Measurements from ENCODE around the gene BCL11B. TPM values are rescaled to one million over a fixed set of nuclear protein-coding genes. Genes with fewer than 3 reads are reported as not detected.
A peak's percentile ranks its signal among the peaks of the same experiment; 100 is the strongest.

The BCL11B gene
- total and polyA plus RNA-seq, 11 donors: 0.04 to 2.1 (median 0.15) TPM; not detected in 3

DNA sequence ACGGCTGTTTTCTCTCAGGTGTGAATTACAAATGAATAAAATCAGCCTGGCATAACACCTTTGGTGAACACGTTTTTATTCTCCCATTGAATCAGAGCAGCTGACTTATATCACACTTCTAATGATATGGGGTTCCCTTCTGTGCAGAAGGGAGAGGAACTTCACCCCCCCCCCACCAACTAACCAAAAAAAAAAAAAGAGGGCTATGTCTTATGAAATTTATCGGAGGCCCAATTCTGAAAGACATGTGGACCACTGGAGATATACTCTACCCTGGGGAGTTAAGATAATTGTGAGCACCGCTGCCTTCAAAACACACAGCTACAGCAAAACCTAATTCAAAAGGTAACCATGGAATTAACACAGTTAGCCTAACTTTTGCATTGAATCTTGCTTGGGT is 4.6 kb downstream of the BCL11B start:
- peaks cover 2 to 34% (median 13%) of the 10 kb centered on the region in 12 donors for H3K4me1 ChIP-seq
- DNase-seq: no peak
- H3K27me3 ChIP-seq: peaks cover 28 to 97% (median 71%) of the 10 kb centered on the region in 9 donors
- peak overlapping the region in 1 of 12 donors; percentile 63 for H3K27ac ChIP-seq
- peak overlapping the region in 1 of 12 donors; percentile 61 for H3K4me3 ChIP-seq
- H3K9me3 ChIP-seq: no peaks in the 10 kb centered on the region
- no peak for ATAC-seq
- H3K36me3 ChIP-seq: no peaks in the 10 kb centered on the region
- 36 to 45% (median 40%) methylated on average over 4 of the region's 4 CpGs for WGBS, 4 donors
- TF ChIP-seq, protein P1, sequence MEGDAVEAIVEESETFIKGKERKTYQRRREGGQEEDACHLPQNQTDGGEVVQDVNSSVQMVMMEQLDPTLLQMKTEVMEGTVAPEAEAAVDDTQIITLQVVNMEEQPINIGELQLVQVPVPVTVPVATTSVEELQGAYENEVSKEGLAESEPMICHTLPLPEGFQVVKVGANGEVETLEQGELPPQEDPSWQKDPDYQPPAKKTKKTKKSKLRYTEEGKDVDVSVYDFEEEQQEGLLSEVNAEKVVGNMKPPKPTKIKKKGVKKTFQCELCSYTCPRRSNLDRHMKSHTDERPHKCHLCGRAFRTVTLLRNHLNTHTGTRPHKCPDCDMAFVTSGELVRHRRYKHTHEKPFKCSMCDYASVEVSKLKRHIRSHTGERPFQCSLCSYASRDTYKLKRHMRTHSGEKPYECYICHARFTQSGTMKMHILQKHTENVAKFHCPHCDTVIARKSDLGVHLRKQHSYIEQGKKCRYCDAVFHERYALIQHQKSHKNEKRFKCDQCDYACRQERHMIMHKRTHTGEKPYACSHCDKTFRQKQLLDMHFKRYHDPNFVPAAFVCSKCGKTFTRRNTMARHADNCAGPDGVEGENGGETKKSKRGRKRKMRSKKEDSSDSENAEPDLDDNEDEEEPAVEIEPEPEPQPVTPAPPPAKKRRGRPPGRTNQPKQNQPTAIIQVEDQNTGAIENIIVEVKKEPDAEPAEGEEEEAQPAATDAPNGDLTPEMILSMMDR (IDR thresholded peaks at IDR 0.05): no peak
- intact Hi-C loops (cut with DNase I): no loop called here

DNA sequence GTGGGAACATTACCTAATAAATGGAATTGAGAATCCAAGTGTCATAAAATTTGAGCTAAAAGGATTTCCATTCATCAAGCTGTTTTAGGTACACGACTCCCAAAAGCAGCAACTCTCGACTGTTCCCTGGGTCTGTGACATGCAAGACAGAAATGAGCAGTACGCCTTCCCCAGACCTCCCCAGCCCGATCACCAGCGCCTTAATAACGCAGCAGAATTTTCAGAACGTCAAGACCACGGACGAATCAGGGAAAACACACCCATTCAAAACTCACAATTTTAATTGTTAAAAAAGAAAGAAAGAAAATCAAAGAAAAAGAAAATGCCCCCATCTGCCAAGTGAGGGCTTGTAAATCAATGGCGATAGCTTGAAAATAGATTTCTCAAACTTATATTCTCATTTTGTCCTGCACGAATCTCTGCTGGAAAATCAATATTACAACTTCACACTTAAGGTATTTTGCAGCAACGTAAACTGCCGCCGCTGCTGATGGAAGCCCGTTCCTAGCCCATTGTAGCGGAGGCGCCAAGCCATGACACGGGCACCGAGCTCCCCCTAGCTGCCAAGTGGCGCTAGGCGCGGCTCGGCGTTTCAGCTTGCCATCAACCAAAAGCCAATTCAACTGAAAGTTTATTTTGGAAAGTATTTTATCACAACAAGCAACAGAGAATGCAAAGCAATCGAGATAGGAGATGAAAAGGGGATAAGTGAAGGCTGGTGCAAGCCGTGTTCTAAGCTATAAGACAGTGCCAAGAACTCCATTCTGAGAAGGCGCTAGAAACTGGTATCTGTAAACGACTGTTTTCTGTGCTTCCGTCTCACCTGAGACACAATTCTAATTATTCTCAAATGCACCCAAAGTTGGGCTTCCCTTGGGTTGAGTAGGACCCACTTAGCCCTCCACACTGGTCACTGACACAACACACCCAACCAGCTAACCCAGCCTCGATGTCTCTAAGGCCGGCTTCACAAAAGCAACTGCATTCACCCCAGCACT is 5.5 kb downstream of the BCL11B start:
- Histone ChIP-seq H3K4me1 (peaks cover 0 to 25% (median 8%) of the 10 kb centered on the region in 12 donors), H3K9me3 (no peaks in the 10 kb centered on the region), H3K36me3 (no peaks in the 10 kb centered on the region), H3K27me3 (peaks cover 24 to 97% (median 63%) of the 10 kb centered on the region in 9 donors), H3K27ac (peak overlapping the region in 1 of 12 donors; percentile 81), H3K4me3 (peak overlapping the region in 1 of 12 donors; percentile 33)
- ATAC-seq (peak in 3 of 4 donors; percentile 76 to 90 (median 87)), DNase-seq (peak; percentile 57 to 89 (median 66))
- TF ChIP-seq POLR2A (IDR thresholded peaks at IDR 0.05): no peak
- TF ChIP-seq, protein P1 (IDR thresholded peaks at IDR 0.05): peak; percentile 89 to 99 (median 96)
- intact Hi-C loops (cut with DNase I): no loop called here
- WGBS, 4 donors: 17 to 20% (median 18%) methylated on average over 31 of the region's 31 CpGs

DNA sequence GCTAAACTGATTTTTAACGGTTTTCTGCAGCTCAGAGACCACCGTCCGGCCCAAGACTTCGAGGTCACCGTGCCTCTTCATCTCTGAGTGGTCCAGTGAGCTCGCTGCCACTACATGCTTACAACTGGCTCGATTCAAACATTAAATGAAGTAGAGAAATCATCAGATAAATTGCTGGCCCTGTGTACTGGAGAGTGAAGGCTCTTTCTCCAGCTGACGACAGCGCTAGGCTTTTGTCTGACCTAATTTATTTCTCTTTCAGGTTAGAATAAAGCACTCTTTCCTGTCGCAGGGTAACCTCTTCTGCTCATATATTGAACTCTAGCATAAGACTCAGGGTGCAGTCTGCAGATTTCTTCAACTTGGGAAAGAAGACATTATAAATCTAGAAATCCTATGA is 6.4 kb downstream of the BCL11B start:
- Histone ChIP-seq H3K27ac (peak overlapping the region in 1 of 12 donors; percentile 81), H3K36me3 (no peaks in the 10 kb centered on the region)
- intact Hi-C loops (cut with DNase I): no loop called here

More for the DNA sequence above, 6.4 kb downstream of the BCL11B start:
- H3K4me1 ChIP-seq: peaks cover 0 to 16% (median 5%) of the 10 kb centered on the region in 12 donors
- H3K9me3 ChIP-seq: no peaks in the 10 kb centered on the region
- ATAC-seq (no peak), DNase-seq (no peak)
- peak overlapping the region in 1 of 12 donors; percentile 33 for H3K4me3 ChIP-seq
- H3K27me3 ChIP-seq: peaks cover 18 to 97% (median 62%) of the 10 kb centered on the region in 9 donors
- TF ChIP-seq, protein P1 (IDR thresholded peaks at IDR 0.05): no peak
- TF ChIP-seq POLR2A (IDR thresholded peaks at IDR 0.05): no peak
- 76 to 80% (median 80%) methylated on average over 10 of the region's 10 CpGs for WGBS, 4 donors
